ENCODE results near the gene SEPTIN7.
"Not testable (repeated sequence)": the region's sequence is repeated elsewhere in the genome, so short reads cannot be mapped to it uniquely, and the experiment has no call there.

The SEPTIN7 gene
- 226 reads per million, percentile 93 among the genes with 10 or more reads in this experiment for total RNA-seq

- DNase-seq, result peak; percentile 99
Observed at GRCh38 chr7:35800718-35801391, at the start of gene SEPTIN7. Gene SEPTIN7 (plus strand): TSS chr7:35801057. CDS start chr7:35801210, 153 bp downstream.

GRCh38 chr7:35752742-35753141, 48.1 kb upstream of the SEPTIN7 start:
- DNase-seq, result no peak

GRCh38 chr7:35753761-35754603, 46.9 kb upstream of the SEPTIN7 start:
- DNase-seq, result no peak

- no peak for DNase-seq
Observed at GRCh38 chr7:35754741-35755140, 46.1 kb upstream of the SEPTIN7 start.

- no peak for DNase-seq
Observed at GRCh38 chr7:35755711-35756110, 45.1 kb upstream of the SEPTIN7 start.

GRCh38 chr7:35756453-35756852, 44.4 kb upstream of the SEPTIN7 start:
- DNase-seq, result not testable (repeated sequence)

GRCh38 chr7:35757574-35757973, 43.3 kb upstream of the SEPTIN7 start:
- no peak for DNase-seq

- DNase-seq, result no peak
Observed at GRCh38 chr7:35758421-35758820, 42.4 kb upstream of the SEPTIN7 start.

- DNase-seq, result no peak
Observed at GRCh38 chr7:35760143-35760745, 40.6 kb upstream of the SEPTIN7 start.

- DNase-seq, result no peak
Observed at GRCh38 chr7:35761871-35762677, 38.8 kb upstream of the SEPTIN7 start.

- DNase-seq, result no peak
Observed at GRCh38 chr7:35762781-35763180, 38.1 kb upstream of the SEPTIN7 start.

- no peak for DNase-seq
Observed at GRCh38 chr7:35768346-35768745, 32.5 kb upstream of the SEPTIN7 start.

- DNase-seq, result no peak
Observed at GRCh38 chr7:35771776-35772175, 29.1 kb upstream of the SEPTIN7 start.

GRCh38 chr7:35773994-35774393, 26.9 kb upstream of the SEPTIN7 start:
- DNase-seq, result no peak

GRCh38 chr7:35776686-35777085, 24.2 kb upstream of the SEPTIN7 start:
- no peak for DNase-seq

GRCh38 chr7:35777121-35777520, 23.7 kb upstream of the SEPTIN7 start:
- no peak for DNase-seq

- DNase-seq, result no peak
Observed at GRCh38 chr7:35780070-35780469, 20.8 kb upstream of the SEPTIN7 start.

GRCh38 chr7:35781200-35781701, 19.6 kb upstream of the SEPTIN7 start:
- no peak for DNase-seq

- DNase-seq, result no peak
Observed at GRCh38 chr7:35781767-35782515, 18.9 kb upstream of the SEPTIN7 start.

- no peak for DNase-seq
Observed at GRCh38 chr7:35784332-35784731, 16.5 kb upstream of the SEPTIN7 start.

GRCh38 chr7:35785250-35785649, 15.6 kb upstream of the SEPTIN7 start:
- DNase-seq, result no peak

GRCh38 chr7:35787925-35788324, 12.9 kb upstream of the SEPTIN7 start:
- DNase-seq, result no peak

Measured in effector CD4-positive, alpha-beta T cell (primary cell).